GM19351 (cell line): ENCODE measurements around the gene CTRL.
A peak's percentile ranks its signal among the peaks of the same experiment; 100 is the strongest.
"Not testable (repeated sequence)": the region's sequence is repeated elsewhere in the genome, so short reads cannot be mapped to it uniquely, and the experiment has no call there.

Experiments used
- ATAC-seq: cut with Tn5 transposase; IDR thresholded peaks from one replicate; pipeline ENCODE4 v1.9.1; 2021; ENCODE audit warnings: mild to moderate bottlenecking, moderate library complexity; ENCODE audit not compliant: unreplicated experiment

The CTRL gene

DNA sequence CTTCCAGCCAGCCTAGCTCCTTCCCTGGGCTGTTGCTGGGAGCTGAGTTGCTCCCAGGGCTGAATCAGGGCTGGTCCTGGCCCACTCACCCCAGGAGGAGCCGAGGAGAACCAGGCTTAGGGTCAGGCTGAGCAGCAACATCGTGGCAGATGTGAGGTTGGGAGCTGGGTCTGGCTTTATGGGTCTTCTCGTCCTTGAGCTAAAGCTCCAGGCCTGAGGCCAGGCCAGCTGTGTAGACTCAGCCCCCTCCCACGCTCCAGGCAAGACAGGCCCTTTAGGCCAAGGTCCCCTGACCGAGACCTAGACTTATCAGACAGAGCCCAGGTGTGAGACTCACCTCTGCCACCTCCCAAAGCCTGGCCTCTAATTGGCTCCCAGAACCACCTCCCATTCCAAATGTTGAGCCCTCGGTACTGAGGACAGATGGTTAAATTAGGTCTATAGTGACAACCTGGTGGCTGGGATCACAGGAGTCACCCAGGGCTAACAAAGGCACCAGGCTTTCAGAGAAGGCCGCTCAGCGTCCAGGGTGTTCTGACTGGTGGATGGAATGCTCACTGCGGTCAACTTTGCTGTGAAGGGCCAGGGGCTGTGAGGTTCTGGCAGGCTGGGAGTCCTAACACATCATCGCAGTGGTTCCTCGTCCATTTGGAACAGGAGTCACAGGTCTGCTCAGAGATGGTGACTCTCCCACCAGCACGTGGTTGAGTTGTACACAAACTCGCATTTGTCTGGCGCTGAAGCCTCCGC is at the start of gene CTRL:
Gene CTRL (minus strand): TSS at position 151 of the 750 bp plus-strand sequence. CDS start 10 bp downstream, at position 141.
- no peak for ATAC-seq

DNA sequence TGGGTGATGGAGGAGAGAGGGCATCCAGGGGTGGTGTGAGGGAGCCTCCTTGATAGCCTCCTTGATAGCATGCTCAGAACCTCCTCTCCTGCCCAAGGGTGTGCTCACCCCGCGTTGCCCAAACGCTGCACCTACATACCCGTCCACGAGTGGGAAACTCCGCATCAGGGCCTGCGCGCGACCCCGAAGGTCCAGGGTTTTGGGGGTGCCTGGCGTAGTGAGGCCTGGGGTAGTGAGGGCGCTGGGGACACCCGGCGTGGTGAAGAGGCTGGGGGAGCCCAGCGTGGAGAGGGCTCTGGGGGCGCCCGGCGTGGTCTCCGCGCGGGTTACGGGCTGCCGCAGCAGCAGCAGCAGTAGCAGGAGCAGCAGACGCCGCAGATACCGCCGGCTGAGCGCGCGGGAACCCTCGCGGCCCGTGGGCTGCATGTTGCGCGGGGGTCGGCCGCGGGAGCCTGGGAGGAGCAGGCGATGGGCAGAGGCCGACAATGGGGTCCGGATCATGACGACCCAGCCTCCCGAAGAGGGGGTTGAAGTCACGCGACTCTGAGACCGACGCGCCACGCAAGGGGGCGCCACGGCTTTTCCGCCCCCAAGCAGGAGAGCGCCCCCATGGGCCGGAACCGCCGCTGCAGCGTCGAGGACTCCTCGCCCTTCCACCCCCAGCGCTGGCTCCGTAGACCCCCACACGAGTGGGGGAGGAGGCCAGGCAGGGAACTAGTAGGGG is 48.5 kb upstream of the CTRL start, which contains the start of gene DPEP3:
Gene DPEP3 (minus strand): TSS at position 545 of the 724 bp plus-strand sequence. CDS start 119 bp downstream, at position 426.
- ATAC-seq = no peak

DNA sequence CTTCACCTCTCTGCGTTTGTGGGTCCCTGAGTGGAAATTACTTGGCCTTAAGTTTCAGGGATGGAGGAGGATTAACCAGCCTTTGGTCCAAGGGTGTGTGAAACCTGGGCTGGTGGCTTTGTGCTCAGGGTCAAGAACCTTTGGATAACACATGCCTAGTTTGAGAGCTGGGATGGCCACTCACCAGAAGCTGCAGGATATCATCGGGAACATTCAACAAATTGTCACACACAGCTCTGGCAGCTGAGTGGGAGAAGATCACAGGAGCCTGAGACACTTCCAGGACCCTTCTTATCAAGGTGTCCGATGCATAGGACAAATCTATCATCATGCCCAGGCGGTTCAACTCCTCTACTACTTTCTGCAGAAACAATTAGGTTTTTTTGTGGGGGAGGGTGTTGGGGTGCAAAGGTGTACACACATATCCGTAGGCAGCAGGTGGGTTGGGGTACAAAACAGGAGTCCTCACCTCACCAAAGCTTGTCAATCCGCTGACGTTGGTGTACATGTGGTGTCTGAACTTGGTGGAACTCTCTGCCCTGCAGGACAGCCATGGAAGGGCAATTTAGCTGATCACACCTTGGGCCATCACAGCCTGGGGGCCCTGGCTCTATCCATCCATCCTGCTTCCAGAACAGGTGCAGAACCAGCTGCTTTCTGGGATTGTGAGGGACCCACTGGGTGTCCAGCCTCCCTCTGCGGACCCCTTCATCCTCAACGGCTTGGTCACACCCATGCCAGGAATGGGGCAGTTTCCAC is 46.0 kb upstream of the CTRL start:
- ATAC-seq = no peak

DNA sequence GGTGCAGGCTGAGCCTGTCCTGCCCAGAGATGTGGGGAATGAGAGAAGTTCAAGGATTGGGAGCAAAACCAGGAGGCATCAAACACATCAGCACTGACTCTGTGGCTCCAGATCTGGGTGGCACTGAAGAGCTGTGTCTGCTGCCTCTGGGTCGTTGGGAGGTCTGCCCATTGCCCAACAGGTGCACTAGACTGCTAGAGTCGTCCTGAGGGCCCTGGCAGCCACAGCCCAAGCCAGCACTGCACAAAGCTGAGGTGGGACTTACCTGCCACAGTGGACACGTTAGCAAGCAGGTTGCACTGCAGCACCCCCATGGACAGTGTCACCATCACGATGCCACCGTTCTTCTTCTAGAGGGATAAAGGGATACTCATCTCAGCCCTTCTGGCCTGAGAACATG is 45.3 kb upstream of the CTRL start:
- ATAC-seq = no peak

DNA sequence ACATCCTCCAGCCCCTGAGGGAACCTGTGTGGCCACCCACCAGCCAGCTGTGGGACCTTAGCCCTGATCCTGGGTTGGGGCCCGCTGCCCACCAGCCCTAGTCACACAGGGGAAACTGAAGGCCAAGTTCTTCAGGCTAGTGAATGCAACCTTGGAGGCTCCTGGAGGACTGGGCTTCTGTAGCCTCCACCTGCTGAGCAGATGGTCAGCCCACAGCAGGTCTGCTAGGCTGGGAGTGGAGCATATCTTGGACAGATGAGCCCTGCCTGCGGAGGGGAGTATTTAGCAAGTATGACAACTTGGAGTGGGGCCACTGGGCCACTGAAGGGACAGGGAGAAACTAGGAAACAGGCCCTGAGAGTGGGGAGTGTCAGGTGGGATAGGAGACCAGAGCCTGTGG is 44.5 kb upstream of the CTRL start:
- no peak for ATAC-seq

DNA sequence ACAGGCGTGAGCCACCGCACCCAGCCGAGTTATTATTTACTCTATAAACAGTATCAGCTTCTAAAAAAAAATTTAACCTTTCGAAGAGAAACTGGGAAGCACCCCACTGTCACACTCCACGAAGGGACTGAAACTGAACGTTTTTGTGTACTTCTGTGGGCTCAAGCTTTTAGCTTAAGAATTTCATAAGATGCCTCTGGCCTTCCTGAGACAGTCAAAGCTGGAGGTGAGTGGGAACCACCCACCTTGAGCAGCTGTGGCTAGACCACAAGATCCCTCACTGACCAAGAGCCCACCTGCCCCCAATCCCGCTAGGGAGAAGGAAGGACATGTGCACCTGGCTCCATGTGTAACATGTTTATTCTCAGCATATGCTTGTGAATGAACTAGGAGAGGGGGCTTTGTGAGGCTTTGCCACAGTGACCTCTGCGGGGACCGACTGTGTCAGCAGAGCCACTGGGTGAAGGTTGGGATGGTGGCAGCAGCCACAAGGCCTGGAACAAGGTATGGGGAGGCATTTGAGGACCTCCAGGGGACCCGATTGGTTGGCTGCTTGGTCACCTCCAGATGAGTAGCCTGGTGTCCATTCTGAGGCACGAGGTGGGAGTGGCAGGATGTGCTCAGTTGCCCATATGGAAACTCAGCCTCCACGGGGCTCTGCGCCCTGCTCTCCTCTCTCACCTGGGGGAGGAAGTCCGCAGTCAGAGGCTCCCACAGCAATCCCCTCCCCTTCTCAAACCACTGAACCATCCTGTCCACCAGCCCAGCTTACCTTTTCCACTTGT is 43.9 kb upstream of the CTRL start:
- no peak for ATAC-seq

DNA sequence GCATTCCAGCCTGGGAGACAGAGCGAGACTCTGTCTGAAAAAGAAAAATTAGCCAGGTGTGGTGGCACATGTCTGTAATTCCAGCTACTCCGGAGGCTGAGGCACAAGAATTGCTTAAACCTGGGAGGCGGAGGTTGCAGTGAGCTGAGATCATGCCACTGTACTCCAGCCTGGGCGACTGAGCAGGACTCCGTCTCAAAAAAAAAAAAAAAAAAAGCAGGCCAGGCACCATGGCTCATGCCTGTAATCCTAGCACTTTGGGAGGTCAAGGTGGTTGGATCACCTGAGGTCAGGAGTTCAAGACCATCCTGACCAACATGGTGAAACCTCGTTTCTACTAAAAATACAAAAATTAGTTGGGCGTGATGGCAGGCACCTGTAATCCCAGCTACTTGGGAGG is 40.6 kb upstream of the CTRL start:
- not testable (repeated sequence) for ATAC-seq

DNA sequence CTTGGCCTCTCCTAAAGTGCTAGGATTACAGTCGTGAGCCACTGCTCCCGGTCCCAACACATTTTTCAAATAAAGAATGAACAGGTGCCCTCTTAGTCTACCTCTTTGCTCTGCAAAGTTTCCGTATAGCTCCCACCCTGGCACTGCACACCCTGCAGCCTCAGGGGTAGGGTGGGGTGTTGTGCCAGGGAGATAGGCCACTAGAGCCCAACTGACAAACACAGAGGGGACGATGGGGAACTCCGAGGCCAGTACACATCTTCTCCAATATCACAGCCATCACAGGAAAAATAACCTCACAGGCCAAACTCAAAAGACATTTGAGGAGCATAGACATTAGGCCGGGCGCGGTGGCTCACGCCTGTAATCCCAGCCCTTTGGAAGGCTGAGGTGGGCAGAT is 39.4 kb upstream of the CTRL start:
- ATAC-seq = no peak

DNA sequence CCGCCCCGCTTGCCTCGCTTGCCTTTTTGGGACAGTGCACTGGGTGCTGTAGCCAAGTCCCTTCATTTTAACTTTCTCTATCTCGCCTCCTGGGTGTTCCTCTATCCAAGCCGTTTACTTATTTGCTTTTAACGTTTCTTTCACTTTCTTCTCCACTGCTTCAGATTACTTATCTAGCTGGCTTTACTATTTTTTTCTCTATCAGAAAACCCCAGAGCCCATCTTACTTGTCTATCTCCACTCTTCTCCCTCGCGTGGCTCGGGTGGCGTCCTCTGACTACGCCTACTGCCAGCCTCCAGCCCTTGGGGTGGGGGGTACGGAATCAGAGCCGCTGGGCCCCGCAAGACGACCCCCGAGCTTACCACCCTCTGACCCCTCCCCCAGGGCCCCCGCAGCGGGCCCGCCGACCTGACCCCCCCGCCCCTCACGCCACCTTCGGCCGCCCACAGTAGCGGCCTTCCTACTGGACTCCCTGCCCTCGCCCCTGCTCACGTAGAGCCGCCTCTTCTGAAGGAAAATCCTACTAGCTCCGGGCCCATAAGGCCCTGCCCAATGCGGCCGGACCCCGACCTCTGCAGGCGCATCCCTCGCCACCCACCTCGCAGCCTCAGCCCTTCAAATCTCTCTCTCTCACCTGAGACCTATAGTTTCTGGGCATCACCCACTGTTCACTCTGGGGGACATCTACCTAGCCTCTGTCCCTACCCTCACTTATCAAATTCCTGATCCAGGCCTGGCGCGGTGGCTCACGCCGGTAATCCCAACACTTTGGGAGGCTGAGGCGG is 37.8 kb upstream of the CTRL start:
- peak; percentile 18 for ATAC-seq

DNA sequence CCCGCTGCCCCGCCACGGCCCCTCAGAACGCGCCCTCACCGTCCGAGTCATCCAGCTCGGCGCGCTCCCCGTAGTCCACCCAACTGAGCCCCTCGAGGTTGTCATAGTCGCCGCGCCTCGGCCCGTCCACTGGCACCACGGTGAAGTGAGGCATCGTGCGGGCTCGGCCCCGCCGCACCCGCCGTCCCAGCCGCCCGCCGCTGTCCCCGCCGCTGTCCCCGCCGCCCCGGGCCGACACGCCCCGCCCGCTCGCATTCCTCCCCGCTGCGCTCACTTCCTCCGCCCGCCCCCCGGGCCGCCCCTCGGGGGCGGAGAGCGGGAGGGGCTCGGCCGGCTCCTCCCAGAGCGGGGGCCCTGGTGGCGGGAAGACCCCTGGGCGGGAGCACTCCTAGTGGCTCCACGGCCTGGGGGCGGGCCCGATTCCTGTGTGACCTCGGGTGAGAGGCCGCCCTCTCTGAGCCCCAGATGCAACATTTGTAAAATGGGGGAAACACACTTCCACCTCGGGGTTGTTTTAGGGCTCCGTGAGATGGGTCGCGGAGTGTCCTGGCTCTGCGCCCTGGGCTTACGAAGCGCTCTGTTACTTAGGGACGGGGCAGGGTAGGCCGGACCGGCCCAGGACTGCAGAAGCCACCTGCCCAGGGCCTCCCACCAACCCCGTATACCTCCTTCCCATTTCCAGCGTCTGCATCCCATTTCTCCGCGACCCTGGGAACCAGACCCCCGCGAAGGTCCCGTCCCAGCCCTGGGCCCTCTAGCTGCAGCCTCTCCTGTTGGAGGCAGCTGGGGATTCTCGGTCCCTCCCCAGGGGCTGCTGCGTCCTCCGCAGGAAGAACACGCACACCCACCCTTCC is 37.0 kb upstream of the CTRL start, which contains the start of gene SLC12A4:
Gene SLC12A4 (minus strand): TSS at position 238 of the 854 bp plus-strand sequence. CDS start 84 bp downstream, at position 154.
- ATAC-seq = peak; percentile 71

DNA sequence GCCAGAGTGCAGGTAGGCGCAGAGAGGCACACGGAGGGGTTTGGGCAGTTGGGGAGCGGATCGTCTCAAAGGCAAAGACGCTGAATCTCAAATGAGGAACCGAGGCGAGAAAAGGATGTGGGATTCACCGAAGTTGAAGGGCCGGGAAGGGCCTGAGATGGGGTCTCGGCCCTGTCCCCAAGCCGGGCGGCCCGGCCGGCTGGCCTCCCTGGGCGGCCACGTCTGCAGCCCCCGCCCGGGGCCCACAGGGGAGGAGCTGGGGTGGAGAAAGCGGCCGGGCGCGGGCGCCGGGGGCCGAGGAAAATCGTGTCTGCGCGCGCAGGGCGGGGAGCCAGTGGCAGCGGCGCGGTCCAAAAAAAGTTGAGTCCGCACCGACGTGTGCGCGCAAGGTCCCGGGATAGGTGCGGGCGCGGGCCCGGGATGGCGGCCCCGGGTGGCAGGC is 36.3 kb upstream of the CTRL start:
- peak; percentile 23 for ATAC-seq

DNA sequence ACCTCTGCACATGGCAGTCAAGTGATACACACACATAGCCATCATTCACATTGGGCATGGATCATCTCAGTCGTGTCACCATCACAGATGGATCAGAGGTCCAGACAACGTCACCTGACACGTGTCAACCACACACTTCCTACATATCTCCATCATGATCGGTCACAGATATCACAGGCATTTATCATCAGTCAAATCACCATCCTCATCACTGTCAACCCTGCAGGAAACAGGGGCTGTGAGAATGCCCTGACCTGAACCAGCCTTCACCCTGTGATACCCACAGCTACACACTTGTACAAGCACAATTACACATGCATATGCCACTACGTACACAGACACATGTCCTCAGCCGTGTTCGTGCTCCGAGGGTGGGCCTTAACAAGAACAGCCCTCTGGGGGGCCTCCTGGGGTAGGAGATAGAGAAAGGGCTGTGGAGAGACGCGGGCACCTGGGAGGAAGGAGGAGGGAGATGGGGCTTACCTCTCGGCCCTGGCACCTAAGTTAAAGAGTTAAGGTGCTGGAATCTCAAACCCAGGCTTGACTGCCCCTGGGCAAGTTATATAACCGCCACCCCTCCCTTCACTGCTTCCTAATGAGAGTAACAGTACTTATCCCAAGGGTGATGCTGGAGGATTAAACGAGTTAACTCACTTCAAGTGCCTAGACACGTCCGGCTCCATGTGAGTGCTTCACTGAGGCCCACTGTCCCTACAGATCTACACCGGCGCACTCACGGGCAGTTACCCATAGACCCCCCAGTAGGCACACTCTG is 35.7 kb upstream of the CTRL start:
- no peak for ATAC-seq

DNA sequence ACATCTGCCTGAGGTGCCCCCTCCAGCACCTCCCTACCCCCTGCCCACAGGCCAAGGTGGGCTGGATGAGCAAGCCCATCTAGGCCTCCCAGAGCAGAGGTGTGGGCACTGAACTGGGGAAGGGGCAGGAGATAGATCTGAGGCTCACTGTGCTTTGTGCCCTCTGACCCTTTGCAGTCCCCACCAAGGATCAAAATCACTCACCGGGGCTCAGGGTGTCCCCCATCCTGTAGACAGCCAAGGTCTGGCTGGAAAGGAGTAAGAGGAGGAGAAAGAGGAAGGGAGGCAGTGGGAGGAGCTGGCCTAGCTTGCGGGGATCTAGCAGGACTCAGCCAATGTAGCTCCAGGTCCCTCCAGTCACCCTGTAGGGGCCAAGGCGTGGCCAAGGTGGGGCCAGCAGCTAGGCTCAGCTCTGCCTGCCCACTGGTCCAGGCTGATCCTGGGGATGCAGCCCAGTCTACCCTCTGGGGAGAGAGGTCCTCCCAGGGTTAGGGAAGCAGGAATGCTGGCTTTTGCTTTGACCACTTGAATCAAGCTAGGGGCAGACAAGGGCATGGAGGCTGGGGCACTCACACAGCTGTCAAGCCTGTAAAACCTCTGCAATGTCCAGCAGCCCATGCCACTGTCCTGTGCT is 35.0 kb upstream of the CTRL start:
- no peak for ATAC-seq

DNA sequence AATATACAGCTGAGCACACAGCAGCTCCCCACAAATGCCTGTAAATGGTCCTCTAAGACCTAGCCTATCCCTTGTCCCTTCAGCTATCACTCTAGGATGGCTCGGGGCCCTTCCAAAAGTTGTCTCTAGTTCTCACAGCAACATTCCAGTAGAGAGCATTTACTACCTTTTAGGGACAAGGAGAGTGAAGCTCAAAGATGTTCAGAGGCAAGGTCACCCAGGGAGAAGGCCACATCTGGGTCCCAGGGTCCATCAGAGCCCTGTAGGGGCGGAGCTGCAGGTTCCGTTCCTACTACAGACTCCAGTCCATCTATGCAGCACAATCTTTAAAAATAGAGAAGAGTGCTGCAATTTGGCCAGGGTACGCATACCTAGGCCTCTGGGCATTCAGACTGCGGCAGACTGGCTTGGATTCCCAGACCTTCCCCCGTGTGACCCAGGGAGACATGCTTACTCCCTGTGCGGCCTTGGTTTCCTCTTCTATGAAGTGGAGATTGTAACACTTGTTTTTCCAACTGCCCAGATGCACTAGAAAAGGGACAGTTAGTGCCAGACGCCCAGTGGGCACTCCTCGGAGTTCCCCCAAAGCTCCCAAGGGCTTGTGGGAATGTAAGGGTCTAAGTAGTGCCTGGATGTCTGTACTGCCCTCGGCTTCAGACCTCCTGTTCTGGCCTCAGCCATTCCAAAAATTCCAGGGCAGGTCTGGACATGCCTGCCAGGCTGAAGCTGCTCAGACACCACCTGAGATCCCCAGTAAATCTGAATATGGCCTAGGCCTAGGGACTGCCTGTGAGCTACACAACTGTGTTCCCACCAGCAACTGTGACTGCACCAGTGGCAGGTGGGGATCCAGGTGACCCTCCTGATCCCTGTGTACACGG is 34.2 kb upstream of the CTRL start:
- no peak for ATAC-seq

DNA sequence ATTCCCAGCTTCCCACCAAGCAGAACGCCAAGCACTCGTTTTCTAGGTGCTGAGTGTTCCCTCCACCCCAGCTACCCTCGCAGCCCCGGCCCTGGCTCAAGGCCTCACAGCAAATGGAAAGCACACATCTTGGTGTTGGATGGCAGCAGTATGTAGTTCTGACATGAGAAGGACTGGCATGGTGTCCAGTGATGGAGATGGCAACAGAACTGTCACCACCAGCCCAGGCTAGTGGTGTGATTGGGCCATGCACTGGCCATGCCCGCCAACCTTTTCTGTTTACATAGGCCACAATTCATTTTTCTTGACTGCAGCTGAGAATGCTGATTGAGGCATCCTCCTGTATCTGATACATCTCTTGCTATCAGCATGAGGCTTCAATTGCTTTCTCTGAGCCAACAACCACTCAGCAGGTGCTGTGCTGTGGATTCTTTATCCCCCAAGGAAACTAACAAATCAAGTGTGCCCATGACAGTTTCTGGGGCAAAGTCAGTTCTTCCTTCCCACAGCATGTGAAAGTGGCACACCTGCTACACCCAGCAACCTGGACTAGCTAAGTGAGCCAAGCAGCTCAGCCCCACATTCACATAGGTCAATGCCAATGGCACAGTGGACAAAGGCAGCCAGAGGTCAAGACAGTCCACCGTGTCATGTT is 32.9 kb upstream of the CTRL start:
- ATAC-seq = no peak

DNA sequence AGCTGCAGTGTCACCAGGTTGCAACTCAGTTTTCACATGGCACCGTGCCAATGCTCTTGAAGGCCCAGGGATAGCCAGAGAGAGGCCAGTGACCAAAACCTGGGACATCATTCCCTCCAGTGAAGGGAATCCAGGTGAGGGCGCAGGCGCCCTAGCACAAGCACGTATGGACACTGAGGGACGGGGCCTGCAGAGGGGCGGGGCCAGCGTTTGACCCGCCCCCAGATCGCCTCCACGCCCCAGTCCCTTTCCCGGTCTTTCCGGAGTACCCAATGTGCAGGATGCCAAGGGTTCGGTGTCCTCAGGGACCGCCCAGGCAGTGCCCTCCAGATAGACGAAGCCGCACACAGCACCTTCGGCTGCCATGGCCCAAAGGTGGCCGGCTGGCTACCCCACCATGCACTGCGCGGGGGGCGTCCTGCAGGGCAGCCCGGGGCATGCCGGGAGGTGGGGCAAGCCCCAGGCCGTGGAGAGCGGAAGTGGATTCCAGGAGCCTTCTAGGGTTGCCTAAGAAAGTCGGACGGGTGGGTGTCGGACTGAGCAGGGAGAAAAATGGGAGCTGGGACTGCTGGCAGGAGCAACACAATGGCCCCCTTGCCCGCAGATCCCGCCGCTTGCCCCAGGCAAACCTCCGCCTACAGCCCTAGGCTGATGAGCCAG is 32.1 kb upstream of the CTRL start:
- ATAC-seq = no peak
